ENCODE measurements around the gene SPOCD1. TPM values are rescaled to one million over a fixed set of nuclear protein-coding genes. Genes with fewer than 3 reads are reported as not detected.
A peak's percentile ranks its signal among the peaks of the same experiment; 100 is the strongest.

Gene SPOCD1
- total and polyA plus RNA-seq, 2 experiments from 2014 or later, result 1.4 to 7.3 TPM

- no peak for TF ChIP-seq CTCF (IDR thresholded peaks at IDR 0.05; ENCODE audit: low read depth, low read length)
- Histone ChIP-seq H3K4me1 (ENCODE audit: low read depth) (peaks cover 45% of the 10 kb centered on the region), H3K9me3 (ENCODE audit: low read depth) (no peaks in the 10 kb centered on the region), H3K4me3 (no peak overlapping the region), H3K27me3 (peaks cover 26% of the 10 kb centered on the region), H3K27ac (peak overlapping the region; percentile 69), H3K36me3 (no peaks in the 10 kb centered on the region)
- no peak for DNase-seq (ENCODE audit: low read depth in 1 of 2, low spot score in 1 of 2)
Measured at GRCh38 chr1:31768939-31769704, 46.7 kb downstream of the SPOCD1 start.

GRCh38 chr1:31768407-31768907 lies 47.4 kb downstream of the SPOCD1 start:
- Histone ChIP-seq H3K4me1 (ENCODE audit: low read depth) (peaks cover 45% of the 10 kb centered on the region), H3K27me3 (peaks cover 19% of the 10 kb centered on the region), H3K9me3 (ENCODE audit: low read depth) (no peaks in the 10 kb centered on the region), H3K4me3 (no peak overlapping the region), H3K27ac (no peak overlapping the region), H3K36me3 (no peaks in the 10 kb centered on the region)
- no peak for DNase-seq (ENCODE audit: low read depth in 1 of 2, low spot score in 1 of 2)
- TF ChIP-seq CTCF (IDR thresholded peaks at IDR 0.05; ENCODE audit: low read depth, low read length), result no peak

- peaks cover 7% of the 10 kb centered on the region for H3K27me3 ChIP-seq
- no peaks in the 10 kb centered on the region for H3K36me3 ChIP-seq
- no peaks in the 10 kb centered on the region for H3K9me3 ChIP-seq (ENCODE audit: low read depth)
- H3K4me3 ChIP-seq, result no peak overlapping the region
- peaks cover 44% of the 10 kb centered on the region for H3K4me1 ChIP-seq (ENCODE audit: low read depth)
- no peak overlapping the region for H3K27ac ChIP-seq
- no peak for TF ChIP-seq CTCF (IDR thresholded peaks at IDR 0.05; ENCODE audit: low read depth, low read length)
- no peak for DNase-seq (ENCODE audit: low read depth in 1 of 2, low spot score in 1 of 2)
Measured at GRCh38 chr1:31767225-31767624, 48.6 kb downstream of the SPOCD1 start.

- TF ChIP-seq CTCF (IDR thresholded peaks at IDR 0.05; ENCODE audit: low read depth, low read length), result no peak
- H3K4me3 ChIP-seq, result no peak overlapping the region
- DNase-seq (ENCODE audit: low read depth in 1 of 2, low spot score in 1 of 2), result no peak
- H3K36me3 ChIP-seq, result no peaks in the 10 kb centered on the region
- no peaks in the 10 kb centered on the region for H3K27me3 ChIP-seq
- H3K9me3 ChIP-seq (ENCODE audit: low read depth), result no peaks in the 10 kb centered on the region
- H3K4me1 ChIP-seq (ENCODE audit: low read depth), result peaks cover 44% of the 10 kb centered on the region
- H3K27ac ChIP-seq, result no peak overlapping the region
Measured at GRCh38 chr1:31765516-31765915, 50.3 kb downstream of the SPOCD1 start.

- H3K9me3 ChIP-seq (ENCODE audit: low read depth), result no peaks in the 10 kb centered on the region
- peaks cover 42% of the 10 kb centered on the region for H3K4me1 ChIP-seq (ENCODE audit: low read depth)
- H3K4me3 ChIP-seq, result peak overlapping the region; percentile 97
- peak; percentile 45 to 81 for DNase-seq (ENCODE audit: low read depth in 1 of 2, low spot score in 1 of 2)
- no peaks in the 10 kb centered on the region for H3K36me3 ChIP-seq
- TF ChIP-seq CTCF (IDR thresholded peaks at IDR 0.05; ENCODE audit: low read depth, low read length), result peak; percentile 51
- H3K27ac ChIP-seq, result no peak overlapping the region
- no peaks in the 10 kb centered on the region for H3K27me3 ChIP-seq
Measured at GRCh38 chr1:31765041-31765467, 50.8 kb downstream of the SPOCD1 start.
